T-helper 17 cell (primary cell): Measurements from ENCODE around the gene STK32C. TPM values are rescaled to one million over a fixed set of nuclear protein-coding genes. Genes with fewer than 3 reads are reported as not detected.
"Not testable (repeated sequence)": the region's sequence is repeated elsewhere in the genome, so short reads cannot be mapped to it uniquely, and the experiment has no call there.

ENCODE experiments used
- ATAC-seq: fragments of 150-1000 bp; cut with Tn5 transposase; 2 replicates; pipeline ENCODE4 v1.10.0; 2021; ENCODE audit warnings: mild to moderate bottlenecking, moderate library complexity
- DNase-seq, 3 donors: peaks; one replicate each; pipeline versions ENCODE4 v3.0.0 to v3.0.0-alpha.2; 2020 to 2021
- H3K9me3 ChIP-seq: one replicate; pipeline ENCODE4 v1.7.0; 2013; ENCODE audit warnings: low read length, mild to moderate bottlenecking; ENCODE audit not compliant: control insufficient read depth, poor library complexity, severe bottlenecking
- H3K27ac Mint-ChIP-seq: one replicate; pipeline ENCODE4 v1.8.0; 2022; ENCODE audit warnings: mild to moderate bottlenecking, moderate library complexity, mixed read lengths
- H3K27me3 Mint-ChIP-seq: one replicate; pipeline ENCODE4 v1.8.0; 2022; ENCODE audit warnings: mixed read lengths
- H3K36me3 Mint-ChIP-seq: one replicate; pipeline ENCODE4 v1.8.0; 2022; ENCODE audit warnings: low read depth, mixed read lengths
- H3K4me1 Mint-ChIP-seq: one replicate; pipeline ENCODE4 v1.8.0; 2022; ENCODE audit warnings: mild to moderate bottlenecking, mixed read lengths
- H3K4me3 Mint-ChIP-seq: one replicate; pipeline ENCODE4 v1.8.0; 2022; ENCODE audit warnings: mild to moderate bottlenecking, moderate library complexity, mixed read lengths
- total RNA-seq, 4 donors: library from RNA in 2 of 4; stranded (reverse) in 2 of 4; gene quantifications; one replicate each; pipeline ENCODE4 v1.2.3 and lab custom pipeline; 2022 to 2026

The STK32C gene
- total RNA-seq, 2 donors from 2014 or later = 7.1 to 8.4 TPM

DNA sequence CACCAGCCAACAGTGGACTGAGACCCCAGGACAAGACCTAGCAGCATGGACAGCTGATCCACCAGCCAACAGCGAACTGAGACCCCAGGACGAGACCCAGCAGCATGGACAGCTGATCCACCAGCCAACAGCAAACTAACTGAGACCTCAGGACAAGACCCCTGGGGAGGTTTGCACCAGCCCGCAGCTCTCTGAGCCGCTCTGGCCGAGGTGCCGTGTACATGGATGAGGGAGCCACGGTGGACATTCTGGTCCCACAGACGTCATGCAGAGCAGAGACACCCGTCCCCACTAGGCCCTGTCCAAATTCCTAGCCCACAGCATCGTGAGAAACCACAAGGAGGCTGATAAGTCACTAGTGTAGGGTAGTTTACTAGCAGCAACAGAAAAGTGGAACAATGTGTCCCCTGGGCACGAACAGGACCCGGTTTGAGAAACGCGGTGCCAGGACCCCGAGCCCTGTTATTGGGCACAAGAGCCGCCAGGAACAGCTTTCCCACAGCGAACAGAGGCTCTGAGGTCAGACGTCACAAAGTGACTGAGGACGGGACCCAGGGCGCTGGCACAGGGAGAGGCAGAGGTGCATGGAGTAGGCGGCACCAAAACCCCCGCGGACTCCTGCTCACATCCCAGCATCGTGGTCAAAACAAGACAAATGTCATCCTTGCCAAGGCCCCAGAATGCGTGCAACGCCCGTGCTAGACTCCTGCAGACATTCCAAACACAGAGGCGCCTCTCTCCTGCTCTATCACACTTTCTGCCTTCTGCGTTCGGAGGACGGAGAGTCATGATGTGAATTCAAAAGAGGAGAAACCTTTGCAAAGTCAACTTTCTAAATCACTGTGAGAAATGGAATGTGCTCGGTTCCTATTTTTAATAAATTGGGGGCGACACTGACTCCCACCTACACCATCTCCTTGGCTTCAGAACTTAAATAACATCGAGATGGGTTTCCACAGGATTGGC, 8.1 kb downstream of the STK32C start:
- H3K36me3 Mint-ChIP-seq = peaks cover 2% of the 10 kb centered on the region
- DNase-seq = no peak
- peaks cover 4% of the 10 kb centered on the region for H3K4me1 Mint-ChIP-seq

DNA sequence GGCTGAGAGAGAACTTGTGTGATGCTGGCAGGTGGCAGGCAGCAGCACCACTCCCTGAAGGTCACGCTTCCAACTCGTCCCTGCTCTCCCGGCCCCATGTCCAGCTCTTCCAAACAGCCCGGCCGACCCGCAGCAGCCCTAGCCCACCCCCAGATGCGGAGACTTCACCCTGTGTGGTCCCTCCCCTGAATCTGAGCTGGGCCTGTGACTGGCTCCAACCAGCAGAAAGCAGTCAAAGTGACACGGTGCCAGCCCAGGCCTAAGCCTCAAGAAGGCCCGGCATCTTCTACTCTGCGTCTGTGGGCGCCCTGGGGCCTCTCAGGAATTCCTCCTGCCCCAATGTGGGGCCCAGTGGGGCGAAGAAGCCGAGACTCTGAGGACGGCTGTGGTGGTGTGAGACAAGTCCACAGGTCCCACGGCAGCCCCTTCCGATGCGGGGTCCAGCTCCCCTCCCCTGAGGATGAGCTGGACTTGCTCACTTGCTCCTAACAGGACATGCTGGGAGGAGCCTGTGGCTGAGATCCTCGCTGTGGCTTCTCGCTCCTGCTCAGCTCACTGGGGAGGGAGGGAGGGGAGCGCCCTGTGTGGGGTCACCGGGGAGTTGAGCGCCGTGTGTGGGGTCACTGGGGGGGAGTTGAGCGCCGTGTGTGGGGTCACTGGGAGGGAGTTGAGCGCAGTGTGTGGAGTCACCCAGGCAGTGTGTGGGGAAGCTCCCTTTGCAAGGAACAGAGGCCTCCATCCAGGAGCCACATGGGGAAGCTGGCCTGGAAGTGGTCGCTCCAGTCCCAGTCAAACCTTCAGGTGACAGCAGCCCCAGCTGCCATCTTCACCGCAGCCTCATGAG, 9.5 kb downstream of the STK32C start:
- Mint-ChIP-seq H3K27me3 (peaks cover 5% of the 10 kb centered on the region), H3K27ac (no peak overlapping the region), H3K4me1 (peaks cover 2% of the 10 kb centered on the region), H3K4me3 (no peak overlapping the region), H3K36me3 (peaks cover 2% of the 10 kb centered on the region)
- DNase-seq (no peak), ATAC-seq (no peak)
- no peaks in the 10 kb centered on the region for H3K9me3 ChIP-seq

More for the DNA sequence above, 8.1 kb downstream of the STK32C start:
- Mint-ChIP-seq H3K27ac (no peak overlapping the region), H3K4me3 (no peak overlapping the region), H3K27me3 (peaks cover 5% of the 10 kb centered on the region)
- no peaks in the 10 kb centered on the region for H3K9me3 ChIP-seq
- no peak for ATAC-seq

DNA sequence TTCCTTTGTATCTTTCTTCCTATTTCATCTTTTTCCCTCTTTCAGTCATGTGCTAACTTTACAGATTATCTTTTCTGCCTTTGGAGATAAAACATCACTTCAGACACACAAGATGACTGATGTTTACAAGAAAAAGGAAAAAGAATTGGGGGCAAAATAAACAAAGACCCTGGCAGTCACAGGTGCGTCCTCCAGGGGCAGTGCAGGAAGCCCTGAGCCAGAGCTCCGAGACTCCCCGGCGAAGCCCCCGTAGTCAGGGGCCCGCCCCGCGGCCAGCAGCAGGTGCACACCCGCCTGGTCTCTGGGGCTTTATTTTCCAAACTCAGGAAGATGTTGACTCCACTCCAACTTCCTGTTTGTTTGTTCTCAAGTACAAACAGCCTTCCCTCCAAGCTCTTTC, 10.2 kb downstream of the STK32C start:
- no peak for DNase-seq
- Mint-ChIP-seq H3K4me1 (peaks cover 5% of the 10 kb centered on the region), H3K4me3 (no peak overlapping the region), H3K36me3 (peaks cover 2% of the 10 kb centered on the region), H3K27ac (no peak overlapping the region), H3K27me3 (peaks cover 5% of the 10 kb centered on the region)
- no peaks in the 10 kb centered on the region for H3K9me3 ChIP-seq
- no peak for ATAC-seq

DNA sequence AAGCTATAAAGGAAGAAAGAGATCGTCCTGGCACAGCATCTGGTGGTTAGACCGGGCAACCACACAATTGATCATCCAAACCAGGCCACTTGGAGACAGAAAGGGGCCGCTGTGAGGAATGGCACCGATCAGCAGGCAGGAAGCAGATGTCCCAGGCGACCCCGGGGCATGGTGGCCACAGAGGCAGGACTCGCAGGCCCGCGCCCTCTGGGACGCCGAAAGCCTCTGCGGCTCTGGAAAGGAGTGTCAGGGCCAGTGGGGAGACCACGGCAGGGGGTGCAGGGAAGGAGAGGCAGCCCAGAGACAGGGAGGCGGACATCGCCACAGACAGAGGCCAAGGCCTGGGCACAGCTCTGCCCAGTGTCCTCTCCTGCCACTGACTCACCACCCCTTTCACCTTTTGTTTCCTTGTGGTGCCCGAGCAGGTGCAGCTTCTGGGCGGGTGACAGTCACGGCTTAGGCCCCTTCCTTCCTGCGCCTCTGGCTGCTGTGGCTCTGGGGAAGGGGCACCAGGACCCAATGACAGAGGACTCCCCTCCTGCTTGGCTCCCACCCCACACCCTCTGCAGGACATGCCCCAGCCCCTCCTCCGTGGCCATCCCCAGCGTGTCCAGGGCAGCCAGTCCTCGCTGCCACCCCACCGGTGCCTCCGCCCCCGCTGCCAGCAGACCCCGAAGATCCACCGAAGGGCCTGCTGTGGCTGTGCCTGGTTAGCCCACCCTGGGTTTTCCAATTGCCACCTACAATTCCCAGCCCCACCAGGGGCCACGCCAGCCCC, 10.9 kb downstream of the STK32C start:
- H3K36me3 Mint-ChIP-seq = peaks cover 2% of the 10 kb centered on the region
- peaks cover 5% of the 10 kb centered on the region for H3K27me3 Mint-ChIP-seq
- H3K27ac Mint-ChIP-seq = no peak overlapping the region
- H3K9me3 ChIP-seq = no peaks in the 10 kb centered on the region
- DNase-seq (no peak), ATAC-seq (no peak)
- peaks cover 8% of the 10 kb centered on the region for H3K4me1 Mint-ChIP-seq
- no peak overlapping the region for H3K4me3 Mint-ChIP-seq

DNA sequence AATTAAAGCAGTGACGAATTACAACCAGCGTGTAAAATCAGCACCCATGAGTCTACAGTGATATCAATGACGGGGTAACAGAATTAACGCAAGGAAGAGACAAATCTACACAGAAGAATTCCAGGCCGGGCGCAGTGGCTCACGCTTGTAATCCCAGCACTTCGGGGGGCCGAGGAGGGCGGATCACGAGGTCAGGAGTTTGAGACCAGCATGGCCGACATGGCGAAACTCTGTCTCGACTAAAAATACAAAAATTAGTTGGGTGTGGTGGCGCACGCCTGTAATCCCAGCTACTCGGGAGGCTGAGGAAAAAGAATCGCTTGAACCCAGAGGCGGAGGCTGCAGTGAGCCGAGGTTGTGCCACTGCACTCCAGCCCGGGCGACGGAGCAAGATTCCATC, 12.3 kb downstream of the STK32C start:
- not testable (repeated sequence) for H3K4me3 Mint-ChIP-seq, H3K27ac Mint-ChIP-seq, H3K4me1 Mint-ChIP-seq, H3K27me3 Mint-ChIP-seq, DNase-seq, H3K36me3 Mint-ChIP-seq, ATAC-seq, H3K9me3 ChIP-seq

DNA sequence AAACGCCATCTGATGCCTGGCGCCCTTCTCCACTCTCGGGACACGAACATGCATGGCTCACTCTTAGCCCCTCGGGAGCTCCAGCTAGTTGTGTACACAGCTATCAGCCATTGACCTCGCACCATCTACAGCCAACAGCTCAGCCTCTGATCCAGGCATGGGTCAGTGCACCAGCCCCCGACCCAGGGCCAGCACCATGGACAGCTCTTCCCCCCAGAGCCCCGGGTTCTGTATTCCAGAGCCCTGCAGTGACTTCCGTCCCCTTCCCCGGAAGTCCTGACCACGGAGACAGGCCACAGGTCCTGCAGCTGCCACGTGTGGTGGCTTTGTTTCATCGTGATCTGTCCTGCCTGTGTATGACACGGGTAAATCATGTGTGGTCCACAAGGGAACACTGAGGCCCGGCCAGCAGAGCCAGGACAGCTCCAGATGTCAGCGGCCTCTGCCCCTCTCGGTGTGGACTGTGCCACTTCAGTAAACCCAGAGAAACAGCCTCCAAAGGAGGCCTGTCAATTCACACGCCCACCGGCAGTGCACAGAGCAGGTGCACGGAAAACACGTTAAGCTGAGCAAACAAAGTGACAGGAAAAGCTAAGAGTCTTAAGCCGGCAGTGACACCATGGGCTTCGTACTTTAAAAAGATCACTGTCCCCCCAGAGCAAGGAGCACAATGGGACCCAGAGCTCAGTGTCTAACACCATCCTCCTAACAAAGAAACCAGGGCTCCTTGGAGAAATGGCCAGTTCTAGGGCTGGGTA, 13.0 kb downstream of the STK32C start:
- no peak overlapping the region for H3K4me3 Mint-ChIP-seq
- ATAC-seq (no peak), DNase-seq (no peak)
- H3K27me3 Mint-ChIP-seq = peaks cover 5% of the 10 kb centered on the region
- H3K4me1 Mint-ChIP-seq = peaks cover 10% of the 10 kb centered on the region
- no peak overlapping the region for H3K27ac Mint-ChIP-seq
- peaks cover 2% of the 10 kb centered on the region for H3K36me3 Mint-ChIP-seq
- H3K9me3 ChIP-seq = no peaks in the 10 kb centered on the region

DNA sequence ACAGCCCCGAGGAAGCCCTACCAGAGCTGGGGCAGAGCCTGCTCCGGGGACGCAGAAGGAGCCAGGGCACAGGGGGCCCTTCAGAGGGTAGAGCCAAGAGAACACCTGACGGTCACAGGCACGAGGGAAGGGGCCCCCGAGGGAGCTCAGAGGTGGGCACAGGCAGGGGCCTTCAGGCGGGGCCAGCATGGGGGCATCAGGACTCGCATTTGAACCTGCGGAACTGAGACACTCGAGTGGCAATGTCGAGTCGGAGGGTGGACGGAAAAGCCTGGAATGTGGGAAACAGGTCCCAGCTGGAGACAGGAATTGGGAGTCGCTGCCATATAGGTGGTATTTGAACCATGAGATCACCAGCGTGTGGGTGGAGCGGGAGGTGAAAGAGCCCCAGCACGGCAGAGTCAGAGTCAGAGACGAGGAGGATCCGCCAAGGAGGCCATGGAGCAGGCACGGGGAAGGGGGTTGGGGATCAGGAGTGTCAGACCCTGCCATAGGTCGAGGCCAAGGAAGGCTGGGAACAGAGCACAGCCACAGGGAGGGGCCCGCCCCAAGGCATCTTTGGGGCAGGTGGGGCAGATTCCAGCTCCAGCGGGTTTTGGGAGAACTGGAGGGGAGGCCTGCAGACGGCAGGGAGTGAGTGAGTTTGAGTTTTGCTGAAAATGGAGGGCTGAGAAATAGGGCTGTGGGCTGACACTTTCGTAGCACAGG, 13.8 kb downstream of the STK32C start:
- Mint-ChIP-seq H3K27me3 (peaks cover 5% of the 10 kb centered on the region), H3K4me3 (no peak overlapping the region), H3K4me1 (peaks cover 12% of the 10 kb centered on the region), H3K27ac (no peak overlapping the region), H3K36me3 (peaks cover 2% of the 10 kb centered on the region)
- DNase-seq (peak in 1 of 3 donors; percentile 3), ATAC-seq (no peak)
- no peaks in the 10 kb centered on the region for H3K9me3 ChIP-seq

DNA sequence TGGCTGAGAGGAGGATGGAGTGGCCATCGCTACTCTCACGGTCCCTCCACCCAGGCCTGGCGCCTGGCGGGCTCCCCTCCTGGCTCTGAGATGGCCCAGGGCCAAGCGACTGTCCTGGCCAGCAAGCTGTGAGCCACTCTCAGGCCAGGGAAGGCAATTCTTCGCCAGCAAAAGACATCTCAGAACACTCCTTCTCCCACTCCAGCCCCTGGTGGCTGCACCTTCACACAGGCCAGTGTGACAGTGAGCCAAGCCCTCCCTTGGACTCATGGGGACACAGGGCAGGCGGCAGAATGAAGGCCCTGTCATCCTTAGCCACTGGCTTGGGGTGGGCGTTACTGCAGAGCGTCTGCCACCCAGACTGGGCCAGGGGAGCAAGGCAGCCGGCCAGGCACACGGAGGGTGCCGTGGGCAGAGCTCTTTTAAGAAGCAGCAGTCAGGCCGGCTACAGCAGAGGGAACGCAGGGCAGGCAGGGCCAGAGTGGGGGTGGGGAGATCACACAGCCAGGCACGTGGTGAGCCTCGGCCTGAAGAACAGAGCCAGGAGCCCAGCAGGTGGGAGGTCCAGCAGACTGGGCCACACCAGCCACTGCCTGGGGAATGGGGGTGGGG, 14.4 kb downstream of the STK32C start:
- DNase-seq = no peak
- no peak overlapping the region for H3K27ac Mint-ChIP-seq
- peaks cover 5% of the 10 kb centered on the region for H3K27me3 Mint-ChIP-seq
- H3K4me1 Mint-ChIP-seq = peaks cover 12% of the 10 kb centered on the region
- ATAC-seq = no peak
- no peak overlapping the region for H3K4me3 Mint-ChIP-seq
- H3K36me3 Mint-ChIP-seq = peaks cover 2% of the 10 kb centered on the region
- H3K9me3 ChIP-seq = no peaks in the 10 kb centered on the region

DNA sequence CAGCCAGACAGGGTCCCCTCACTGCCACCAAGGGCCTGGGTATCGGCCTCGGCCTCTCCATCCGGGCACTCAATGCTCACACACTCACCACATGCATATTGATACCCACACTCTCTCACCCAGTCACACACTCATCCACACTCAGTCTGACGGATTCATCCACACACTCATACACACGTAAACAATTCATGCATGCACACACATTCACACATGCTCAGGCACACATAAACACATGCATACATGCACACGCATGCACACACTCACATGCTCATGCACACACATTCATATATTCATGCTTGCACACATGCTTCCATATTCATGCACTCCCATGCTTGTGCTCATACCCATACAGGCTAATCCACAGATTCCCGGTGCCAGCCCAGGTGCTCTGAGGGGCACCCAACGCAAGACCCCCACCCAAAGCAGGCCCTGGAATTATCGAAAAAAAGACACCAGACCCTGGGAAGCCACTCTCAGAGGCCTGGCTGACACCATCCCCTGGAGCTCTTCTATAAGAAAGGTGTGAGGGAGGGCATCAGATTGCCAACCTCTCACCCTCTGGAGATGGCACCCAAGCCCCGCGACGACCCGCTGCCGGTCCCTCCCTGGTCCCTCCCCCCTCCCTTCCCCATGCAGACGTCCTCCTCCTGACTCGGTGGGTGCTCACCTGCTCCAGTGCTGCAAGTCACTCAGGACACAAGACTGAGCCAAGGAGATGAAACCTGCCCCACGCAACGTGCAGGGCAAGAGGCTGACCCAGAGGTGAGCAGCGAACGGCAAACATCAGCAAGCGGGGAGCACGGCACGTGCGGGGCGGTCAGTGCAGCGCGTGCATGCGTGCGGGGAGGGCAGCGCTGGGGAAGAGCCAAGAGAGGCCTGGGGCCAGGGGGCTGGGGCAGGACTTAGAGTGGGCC, 15.2 kb downstream of the STK32C start:
- Mint-ChIP-seq H3K36me3 (peaks cover 2% of the 10 kb centered on the region), H3K4me1 (peaks cover 12% of the 10 kb centered on the region), H3K27me3 (peaks cover 5% of the 10 kb centered on the region), H3K27ac (no peak overlapping the region), H3K4me3 (no peak overlapping the region)
- DNase-seq (peak in 1 of 3 donors; percentile 6), ATAC-seq (no peak)
- H3K9me3 ChIP-seq = no peaks in the 10 kb centered on the region

DNA sequence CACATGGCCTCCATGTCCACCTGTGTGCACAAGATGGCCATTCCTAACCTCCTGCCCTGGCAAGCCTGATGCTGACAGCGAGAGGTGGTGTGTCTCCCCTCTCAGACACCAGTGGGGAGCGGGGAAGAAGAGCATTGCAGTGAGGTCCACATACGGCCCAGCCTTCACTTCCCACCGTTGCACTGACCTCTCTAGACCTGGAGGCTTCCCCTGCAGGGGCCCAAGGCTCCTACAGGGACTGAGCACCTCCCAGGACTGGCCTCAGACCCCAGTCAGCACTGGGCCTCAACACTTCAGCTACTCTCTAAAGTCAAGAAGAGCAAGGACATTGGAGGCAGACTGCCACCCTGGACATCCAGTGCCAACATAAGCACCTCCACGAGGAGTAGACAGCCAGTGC, 15.9 kb downstream of the STK32C start:
- peak in 1 of 3 donors; percentile 3 for DNase-seq
- H3K4me3 Mint-ChIP-seq = no peak overlapping the region
- no peaks in the 10 kb centered on the region for H3K9me3 ChIP-seq
- H3K27ac Mint-ChIP-seq = no peak overlapping the region
- peaks cover 10% of the 10 kb centered on the region for H3K4me1 Mint-ChIP-seq
- H3K36me3 Mint-ChIP-seq = no peaks in the 10 kb centered on the region
- ATAC-seq = no peak
- H3K27me3 Mint-ChIP-seq = no peaks in the 10 kb centered on the region

DNA sequence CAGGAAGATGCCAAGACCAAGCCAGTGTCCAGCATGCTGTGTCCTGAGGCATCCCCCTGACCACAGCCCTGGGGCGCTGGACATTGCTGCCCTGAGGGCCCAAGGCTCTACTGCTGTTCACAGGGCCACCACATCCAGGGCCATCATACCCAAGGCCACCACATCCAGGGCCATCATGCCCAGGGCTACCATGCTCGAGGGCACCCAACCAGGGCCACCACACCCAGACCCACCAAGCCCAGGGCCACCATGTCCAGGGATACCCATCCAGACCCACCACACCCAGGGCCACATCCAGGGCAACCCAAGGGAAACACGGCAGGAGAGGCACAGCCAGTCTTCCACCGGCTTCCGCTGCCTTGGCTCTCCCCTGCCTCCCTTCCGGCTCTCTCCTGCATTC, 17.1 kb downstream of the STK32C start:
- Mint-ChIP-seq H3K36me3 (no peaks in the 10 kb centered on the region), H3K4me3 (no peak overlapping the region), H3K4me1 (peaks cover 10% of the 10 kb centered on the region), H3K27ac (no peak overlapping the region), H3K27me3 (no peaks in the 10 kb centered on the region)
- no peak for ATAC-seq
- no peaks in the 10 kb centered on the region for H3K9me3 ChIP-seq
- DNase-seq = no peak
